ENCODE measurements around the gene CCDC149.

DNA sequence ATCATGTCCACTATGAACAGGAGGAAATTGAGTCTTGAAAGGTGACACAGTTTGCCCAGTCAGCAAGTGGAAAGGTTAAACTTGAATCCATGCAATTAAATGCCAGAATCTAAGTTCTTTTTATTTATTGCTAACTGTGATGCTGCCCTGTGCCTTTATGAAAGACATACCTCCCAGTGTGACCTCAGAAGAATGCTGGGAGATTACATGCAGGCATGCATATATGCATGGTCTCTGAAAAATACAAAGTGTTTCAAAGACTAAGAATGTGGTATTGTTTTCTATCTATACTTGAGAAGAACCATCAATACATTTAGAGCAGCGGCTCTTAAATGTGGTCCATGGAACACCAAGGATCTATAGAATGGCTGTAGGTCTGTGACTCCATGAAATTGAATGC, 45.6 kb downstream of the CCDC149 start:
- TF ChIP-seq, protein P1, sequence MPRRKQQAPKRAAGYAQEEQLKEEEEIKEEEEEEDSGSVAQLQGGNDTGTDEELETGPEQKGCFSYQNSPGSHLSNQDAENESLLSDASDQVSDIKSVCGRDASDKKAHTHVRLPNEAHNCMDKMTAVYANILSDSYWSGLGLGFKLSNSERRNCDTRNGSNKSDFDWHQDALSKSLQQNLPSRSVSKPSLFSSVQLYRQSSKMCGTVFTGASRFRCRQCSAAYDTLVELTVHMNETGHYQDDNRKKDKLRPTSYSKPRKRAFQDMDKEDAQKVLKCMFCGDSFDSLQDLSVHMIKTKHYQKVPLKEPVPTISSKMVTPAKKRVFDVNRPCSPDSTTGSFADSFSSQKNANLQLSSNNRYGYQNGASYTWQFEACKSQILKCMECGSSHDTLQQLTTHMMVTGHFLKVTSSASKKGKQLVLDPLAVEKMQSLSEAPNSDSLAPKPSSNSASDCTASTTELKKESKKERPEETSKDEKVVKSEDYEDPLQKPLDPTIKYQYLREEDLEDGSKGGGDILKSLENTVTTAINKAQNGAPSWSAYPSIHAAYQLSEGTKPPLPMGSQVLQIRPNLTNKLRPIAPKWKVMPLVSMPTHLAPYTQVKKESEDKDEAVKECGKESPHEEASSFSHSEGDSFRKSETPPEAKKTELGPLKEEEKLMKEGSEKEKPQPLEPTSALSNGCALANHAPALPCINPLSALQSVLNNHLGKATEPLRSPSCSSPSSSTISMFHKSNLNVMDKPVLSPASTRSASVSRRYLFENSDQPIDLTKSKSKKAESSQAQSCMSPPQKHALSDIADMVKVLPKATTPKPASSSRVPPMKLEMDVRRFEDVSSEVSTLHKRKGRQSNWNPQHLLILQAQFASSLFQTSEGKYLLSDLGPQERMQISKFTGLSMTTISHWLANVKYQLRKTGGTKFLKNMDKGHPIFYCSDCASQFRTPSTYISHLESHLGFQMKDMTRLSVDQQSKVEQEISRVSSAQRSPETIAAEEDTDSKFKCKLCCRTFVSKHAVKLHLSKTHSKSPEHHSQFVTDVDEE (CRISPR knock-in tag; IDR thresholded peaks at IDR 0.05) = no peak
- TF ChIP-seq ZFP3 (CRISPR knock-in tag; IDR thresholded peaks at IDR 0.05) = no peak
- TF ChIP-seq, protein P2, sequence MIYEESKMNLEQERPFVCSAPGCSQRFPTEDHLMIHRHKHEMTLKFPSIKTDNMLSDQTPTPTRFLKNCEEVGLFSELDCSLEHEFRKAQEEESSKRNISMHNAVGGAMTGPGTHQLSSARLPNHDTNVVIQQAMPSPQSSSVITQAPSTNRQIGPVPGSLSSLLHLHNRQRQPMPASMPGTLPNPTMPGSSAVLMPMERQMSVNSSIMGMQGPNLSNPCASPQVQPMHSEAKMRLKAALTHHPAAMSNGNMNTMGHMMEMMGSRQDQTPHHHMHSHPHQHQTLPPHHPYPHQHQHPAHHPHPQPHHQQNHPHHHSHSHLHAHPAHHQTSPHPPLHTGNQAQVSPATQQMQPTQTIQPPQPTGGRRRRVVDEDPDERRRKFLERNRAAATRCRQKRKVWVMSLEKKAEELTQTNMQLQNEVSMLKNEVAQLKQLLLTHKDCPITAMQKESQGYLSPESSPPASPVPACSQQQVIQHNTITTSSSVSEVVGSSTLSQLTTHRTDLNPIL (CRISPR knock-in tag; IDR thresholded peaks at IDR 0.05; ENCODE audit: low read depth) = no peak
- TF ChIP-seq, protein P3, sequence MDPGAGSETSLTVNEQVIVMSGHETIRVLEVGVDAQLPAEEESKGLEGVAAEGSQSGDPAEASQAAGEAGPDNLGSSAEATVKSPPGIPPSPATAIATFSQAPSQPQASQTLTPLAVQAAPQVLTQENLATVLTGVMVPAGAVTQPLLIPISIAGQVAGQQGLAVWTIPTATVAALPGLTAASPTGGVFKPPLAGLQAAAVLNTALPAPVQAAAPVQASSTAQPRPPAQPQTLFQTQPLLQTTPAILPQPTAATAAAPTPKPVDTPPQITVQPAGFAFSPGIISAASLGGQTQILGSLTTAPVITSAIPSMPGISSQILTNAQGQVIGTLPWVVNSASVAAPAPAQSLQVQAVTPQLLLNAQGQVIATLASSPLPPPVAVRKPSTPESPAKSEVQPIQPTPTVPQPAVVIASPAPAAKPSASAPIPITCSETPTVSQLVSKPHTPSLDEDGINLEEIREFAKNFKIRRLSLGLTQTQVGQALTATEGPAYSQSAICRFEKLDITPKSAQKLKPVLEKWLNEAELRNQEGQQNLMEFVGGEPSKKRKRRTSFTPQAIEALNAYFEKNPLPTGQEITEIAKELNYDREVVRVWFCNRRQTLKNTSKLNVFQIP (CRISPR knock-in tag; IDR thresholded peaks at IDR 0.05; ENCODE audit: borderline replicate concordance, low read depth) = no peak
- TF ChIP-seq ZNF70 (CRISPR knock-in tag; IDR thresholded peaks at IDR 0.05) = no peak
- no peak for TF ChIP-seq ARNTL (CRISPR knock-in tag; IDR thresholded peaks at IDR 0.05; ENCODE audit: borderline replicate concordance, low read depth)

All from SK-N-SH treated with all-trans-retinoic acid at 6 μM for 48 hours (cell line).